Inferior parietal cortex (tissue), 1 donor: ENCODE measurements around the gene RNMT.
"Not testable (repeated sequence)": the region's sequence is repeated elsewhere in the genome, so short reads cannot be mapped to it uniquely, and the experiment has no call there.

Source experiments
- DNase-seq: peaks from one replicate; pipeline ENCODE4 v3.0.0-alpha.2; 2016; ENCODE audit errors: extremely low spot score

The RNMT gene

GRCh38 chr18:13726232-13726971 lies at the start of gene RNMT, which contains the start of gene FAM210A:
Gene RNMT (plus strand): TSS chr18:13726673. CDS start chr18:13731518, 4,845 bp downstream.
Gene FAM210A (minus strand): TSS chr18:13726558. CDS start chr18:13682077, 44,481 bp downstream.
- peak; percentile 98 for DNase-seq

GRCh38 chr18:13677350-13677749 lies 49.1 kb upstream of the RNMT start:
- not testable (repeated sequence) for DNase-seq

- DNase-seq = peak; percentile 43
These were observed 45.9 kb upstream of the RNMT start for GRCh38 chr18:13680612-13681011.

GRCh38 chr18:13681701-13682100 lies 44.8 kb upstream of the RNMT start:
- no peak for DNase-seq

- no peak for DNase-seq
These were observed 41.9 kb upstream of the RNMT start for GRCh38 chr18:13684546-13684945.

- DNase-seq = no peak
These were observed 38.0 kb upstream of the RNMT start for GRCh38 chr18:13688191-13689136.

- not testable (repeated sequence) for DNase-seq
These were observed 36.4 kb upstream of the RNMT start for GRCh38 chr18:13690060-13690459.

GRCh38 chr18:13695337-13695736 lies 31.1 kb upstream of the RNMT start:
- not testable (repeated sequence) for DNase-seq

- DNase-seq = no peak
These were observed 29.5 kb upstream of the RNMT start for GRCh38 chr18:13696961-13697360.

GRCh38 chr18:13700153-13700552 lies 26.3 kb upstream of the RNMT start:
- DNase-seq = no peak

- DNase-seq = no peak
These were observed 22.6 kb upstream of the RNMT start for GRCh38 chr18:13703899-13704298.

GRCh38 chr18:13710414-13710831 lies 16.1 kb upstream of the RNMT start:
- DNase-seq = no peak

GRCh38 chr18:13712400-13713131 lies 13.9 kb upstream of the RNMT start:
- DNase-seq = no peak

GRCh38 chr18:13713455-13714055 lies 12.9 kb upstream of the RNMT start:
- no peak for DNase-seq

GRCh38 chr18:13715330-13715729 lies 11.1 kb upstream of the RNMT start:
- no peak for DNase-seq

GRCh38 chr18:13716916-13717315 lies 9.6 kb upstream of the RNMT start:
- DNase-seq = no peak

GRCh38 chr18:13720123-13720522 lies 6.3 kb upstream of the RNMT start:
- no peak for DNase-seq

GRCh38 chr18:13720847-13721246 lies 5.6 kb upstream of the RNMT start:
- no peak for DNase-seq

GRCh38 chr18:13725566-13726231 lies 774 bp upstream of the RNMT start:
- DNase-seq = peak; percentile 2

GRCh38 chr18:13726972-13727331 lies 479 bp downstream of the RNMT start:
- DNase-seq = peak; percentile 19

GRCh38 chr18:13730481-13730880 lies 4.0 kb downstream of the RNMT start:
- DNase-seq = no peak
